Loucy (cell line): ENCODE data around the gene HSD3B2.

ENCODE experiments used
- CTCF ChIP-seq: fragments of 200-600 bp; sonication (generic); conservative IDR thresholded peaks from 2 replicates; pipeline ENCODE4 v1.5.1; 2014; ENCODE audit warnings: mild to moderate bottlenecking, antibody characterized with exemption, low read length
- EZH2phosphoT487 ChIP-seq: fragments of 200-600 bp; IDR thresholded peaks from 2 replicates; pipeline ENCODE4 v1.6.1; 2018; ENCODE audit warnings: antibody characterized with exemption, mild to moderate bottlenecking, moderate library complexity, borderline replicate concordance

- TF ChIP-seq CTCF (no peak), EZH2phosphoT487 (no peak)
Measured at GRCh38 chr1:119467219-119467618, 52.3 kb downstream of the HSD3B2 start.
